ENCODE measurements around the gene CFAP221. TPM values are rescaled to one million over a fixed set of nuclear protein-coding genes. Genes with fewer than 3 reads are reported as not detected.

The CFAP221 gene
- total and polyA plus RNA-seq, 9 donors: 0.24 to 23.4 (median 2.4) TPM

DNA sequence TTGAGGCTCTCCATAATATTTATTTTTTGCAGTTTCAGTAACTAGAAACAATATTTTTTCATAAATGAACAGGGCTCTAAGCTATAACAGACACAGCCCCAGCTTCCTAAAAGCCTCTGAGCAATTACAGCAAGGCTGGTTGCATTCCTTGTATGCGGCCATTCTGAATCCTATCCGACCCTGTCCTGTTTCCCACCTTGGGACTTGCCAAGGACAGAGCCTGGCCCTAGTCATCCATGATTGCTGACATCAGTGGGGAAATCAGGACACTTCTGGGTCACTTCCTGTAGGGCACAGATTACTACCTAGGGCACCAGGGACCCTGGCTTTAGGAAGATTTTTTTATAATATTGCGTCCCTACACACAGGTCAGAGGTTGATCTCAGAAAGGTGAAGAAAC, 140.3 kb downstream of the CFAP221 start:
- no peak for DNase-seq
- WGBS, 3 donors: 43 to 70% (median 64%) methylated on average over 3 of the region's 3 CpGs
- peak overlapping the region in 1 of 2 donors; percentile 51 for H3K27ac ChIP-seq
- H3K4me1 ChIP-seq (ENCODE audit: insufficient read depth): peaks cover 12% of the 10 kb centered on the region
- no peak for TF ChIP-seq POLR2A (IDR thresholded peaks at IDR 0.05)
- TF ChIP-seq, protein P1, sequence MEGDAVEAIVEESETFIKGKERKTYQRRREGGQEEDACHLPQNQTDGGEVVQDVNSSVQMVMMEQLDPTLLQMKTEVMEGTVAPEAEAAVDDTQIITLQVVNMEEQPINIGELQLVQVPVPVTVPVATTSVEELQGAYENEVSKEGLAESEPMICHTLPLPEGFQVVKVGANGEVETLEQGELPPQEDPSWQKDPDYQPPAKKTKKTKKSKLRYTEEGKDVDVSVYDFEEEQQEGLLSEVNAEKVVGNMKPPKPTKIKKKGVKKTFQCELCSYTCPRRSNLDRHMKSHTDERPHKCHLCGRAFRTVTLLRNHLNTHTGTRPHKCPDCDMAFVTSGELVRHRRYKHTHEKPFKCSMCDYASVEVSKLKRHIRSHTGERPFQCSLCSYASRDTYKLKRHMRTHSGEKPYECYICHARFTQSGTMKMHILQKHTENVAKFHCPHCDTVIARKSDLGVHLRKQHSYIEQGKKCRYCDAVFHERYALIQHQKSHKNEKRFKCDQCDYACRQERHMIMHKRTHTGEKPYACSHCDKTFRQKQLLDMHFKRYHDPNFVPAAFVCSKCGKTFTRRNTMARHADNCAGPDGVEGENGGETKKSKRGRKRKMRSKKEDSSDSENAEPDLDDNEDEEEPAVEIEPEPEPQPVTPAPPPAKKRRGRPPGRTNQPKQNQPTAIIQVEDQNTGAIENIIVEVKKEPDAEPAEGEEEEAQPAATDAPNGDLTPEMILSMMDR (IDR thresholded peaks at IDR 0.05): no peak
- TF ChIP-seq EP300 (IDR thresholded peaks at IDR 0.05): no peak
- intact Hi-C loops (cut with DNase I): no loop called here
- H3K4me3 ChIP-seq: no peak overlapping the region
- no peaks in the 10 kb centered on the region for H3K27me3 ChIP-seq
- H3K9me3 ChIP-seq: no peaks in the 10 kb centered on the region
- H3K36me3 ChIP-seq: no peaks in the 10 kb centered on the region

- Histone ChIP-seq H3K9me3 (no peaks in the 10 kb centered on the region), H3K27me3 (no peaks in the 10 kb centered on the region), H3K4me1 (ENCODE audit: insufficient read depth) (peaks cover 2% of the 10 kb centered on the region), H3K4me3 (no peak overlapping the region), H3K36me3 (no peaks in the 10 kb centered on the region), H3K27ac (no peak overlapping the region)
- intact Hi-C loops (cut with DNase I): no loop called here
- WGBS, 3 donors: 86 to 94% (median 93%) methylated on average over 12 of the region's 12 CpGs
- TF ChIP-seq POLR2A (IDR thresholded peaks at IDR 0.05) (no peak), EP300 (IDR thresholded peaks at IDR 0.05) (no peak)
- TF ChIP-seq, protein P1 (IDR thresholded peaks at IDR 0.05): no peak
- no peak for DNase-seq
Observed at GRCh38 chr2:119688616-119689015, 144.4 kb downstream of the CFAP221 start.

DNA sequence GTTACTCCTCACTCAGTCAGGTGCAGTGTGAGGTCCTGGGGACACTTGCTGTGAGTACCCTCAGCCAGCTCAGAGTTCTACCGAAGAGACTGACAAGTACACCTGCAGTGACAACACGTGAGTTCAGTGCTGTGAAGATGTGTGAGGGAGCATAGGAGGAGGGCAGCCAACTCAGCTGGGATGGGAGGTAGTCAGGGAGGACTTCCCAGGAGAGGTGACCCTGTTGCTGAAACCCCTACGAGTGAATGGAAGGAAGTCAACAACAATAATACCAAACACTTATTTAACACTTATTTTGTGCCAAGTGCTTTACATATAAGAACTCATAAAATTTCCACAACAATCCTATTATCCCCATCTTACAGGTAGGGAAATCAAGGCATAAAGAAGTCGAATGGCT, 145.0 kb downstream of the CFAP221 start:
- DNase-seq: no peak
- H3K36me3 ChIP-seq: no peaks in the 10 kb centered on the region
- intact Hi-C loops (cut with DNase I): no loop called here

DNA sequence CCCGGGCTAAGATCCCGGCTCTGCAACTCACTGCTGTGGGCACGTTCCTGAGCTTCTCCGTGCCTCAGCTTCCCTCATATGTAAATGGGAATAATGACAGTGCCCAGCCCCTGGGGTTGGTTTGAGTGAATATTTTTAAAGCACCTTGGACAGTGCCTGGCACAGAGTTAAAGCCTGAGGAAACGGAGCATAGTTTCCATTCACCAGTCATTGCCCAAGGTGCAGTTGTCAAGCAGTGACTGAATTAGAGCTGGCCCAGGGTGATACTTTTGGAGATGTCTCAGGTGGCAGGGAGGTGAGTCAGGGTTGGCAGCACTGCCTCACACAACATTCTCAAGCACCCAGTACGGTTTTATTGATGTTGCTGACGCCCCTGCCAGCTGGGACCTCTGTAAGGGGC, 146.9 kb downstream of the CFAP221 start:
- H3K9me3 ChIP-seq: no peaks in the 10 kb centered on the region
- intact Hi-C loops (cut with DNase I): no loop called here
- no peak overlapping the region for H3K27ac ChIP-seq
- TF ChIP-seq EP300 (IDR thresholded peaks at IDR 0.05) (no peak), POLR2A (IDR thresholded peaks at IDR 0.05) (no peak)
- TF ChIP-seq, protein P1 (IDR thresholded peaks at IDR 0.05): no peak
- no peaks in the 10 kb centered on the region for H3K27me3 ChIP-seq
- no peak for DNase-seq
- WGBS, 3 donors: 67 to 75% (median 69%) methylated on average over 7 of the region's 7 CpGs
- H3K4me1 ChIP-seq (ENCODE audit: insufficient read depth): peaks cover 14% of the 10 kb centered on the region
- no peak overlapping the region for H3K4me3 ChIP-seq
- no peaks in the 10 kb centered on the region for H3K36me3 ChIP-seq

More for the DNA sequence above, 145.0 kb downstream of the CFAP221 start:
- H3K27ac ChIP-seq: no peak overlapping the region
- peaks cover 2% of the 10 kb centered on the region for H3K4me1 ChIP-seq (ENCODE audit: insufficient read depth)
- no peaks in the 10 kb centered on the region for H3K27me3 ChIP-seq
- no peak overlapping the region for H3K4me3 ChIP-seq
- H3K9me3 ChIP-seq: no peaks in the 10 kb centered on the region
- WGBS, 3 donors: 76 to 93% (median 84%) methylated on average over 4 of the region's 4 CpGs
- no peak for TF ChIP-seq EP300 (IDR thresholded peaks at IDR 0.05)
- no peak for TF ChIP-seq POLR2A (IDR thresholded peaks at IDR 0.05)
- TF ChIP-seq, protein P1 (IDR thresholded peaks at IDR 0.05): no peak
